DOHH2 (cell line): ENCODE data around the gene GOLGA8N.
"Not testable (repeated sequence)": the region's sequence is repeated elsewhere in the genome, so short reads cannot be mapped to it uniquely, and the experiment has no call there.

Experiments used
- EZH2phosphoT487 ChIP-seq: fragments of 200-600 bp; sonication (generic); IDR thresholded peaks from 2 replicates; pipeline ENCODE4 v1.6.1; 2017; ENCODE audit warnings: borderline replicate concordance, mild to moderate bottlenecking, antibody characterized with exemption, low read length, moderate library complexity, mixed read lengths
- TF ChIP-seq, protein P1 (sequence below): fragments of 200-600 bp; sonication (generic); IDR thresholded peaks from one replicate; pipeline ENCODE4 v1.5.1; 2014; ENCODE audit warnings: antibody characterized with exemption, mild to moderate bottlenecking, low read depth, low read length; ENCODE audit not compliant: poor library complexity, severe bottlenecking

DNA sequence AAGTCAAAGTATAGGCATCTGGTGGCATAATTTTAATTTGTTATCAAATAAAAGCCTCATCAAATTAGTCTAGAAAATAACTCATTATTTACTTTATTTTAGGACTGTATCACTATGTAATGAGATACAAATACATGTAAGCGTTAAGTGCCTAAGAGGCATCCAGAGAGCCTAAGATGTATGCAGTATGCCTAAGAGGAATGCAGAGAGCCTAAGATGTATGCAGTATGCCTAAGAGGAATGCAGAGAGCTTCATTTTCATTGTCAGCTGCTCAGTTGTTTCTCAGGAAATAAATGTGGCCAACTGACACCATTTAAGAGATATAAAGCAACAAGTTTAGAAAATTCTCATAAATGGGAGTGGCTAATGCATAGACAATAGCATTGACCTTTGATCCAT is 49.8 kb upstream of the GOLGA8N start:
- TF ChIP-seq, protein P1, sequence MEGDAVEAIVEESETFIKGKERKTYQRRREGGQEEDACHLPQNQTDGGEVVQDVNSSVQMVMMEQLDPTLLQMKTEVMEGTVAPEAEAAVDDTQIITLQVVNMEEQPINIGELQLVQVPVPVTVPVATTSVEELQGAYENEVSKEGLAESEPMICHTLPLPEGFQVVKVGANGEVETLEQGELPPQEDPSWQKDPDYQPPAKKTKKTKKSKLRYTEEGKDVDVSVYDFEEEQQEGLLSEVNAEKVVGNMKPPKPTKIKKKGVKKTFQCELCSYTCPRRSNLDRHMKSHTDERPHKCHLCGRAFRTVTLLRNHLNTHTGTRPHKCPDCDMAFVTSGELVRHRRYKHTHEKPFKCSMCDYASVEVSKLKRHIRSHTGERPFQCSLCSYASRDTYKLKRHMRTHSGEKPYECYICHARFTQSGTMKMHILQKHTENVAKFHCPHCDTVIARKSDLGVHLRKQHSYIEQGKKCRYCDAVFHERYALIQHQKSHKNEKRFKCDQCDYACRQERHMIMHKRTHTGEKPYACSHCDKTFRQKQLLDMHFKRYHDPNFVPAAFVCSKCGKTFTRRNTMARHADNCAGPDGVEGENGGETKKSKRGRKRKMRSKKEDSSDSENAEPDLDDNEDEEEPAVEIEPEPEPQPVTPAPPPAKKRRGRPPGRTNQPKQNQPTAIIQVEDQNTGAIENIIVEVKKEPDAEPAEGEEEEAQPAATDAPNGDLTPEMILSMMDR = not testable (repeated sequence)
- TF ChIP-seq EZH2phosphoT487 = not testable (repeated sequence)
